ENCODE results near the gene DNM3. TPM values are rescaled to one million over a fixed set of nuclear protein-coding genes. Genes with fewer than 3 reads are reported as not detected.

The DNM3 gene
- total RNA-seq, 1 donor from 2014 or later, result 2.1 TPM

DNA sequence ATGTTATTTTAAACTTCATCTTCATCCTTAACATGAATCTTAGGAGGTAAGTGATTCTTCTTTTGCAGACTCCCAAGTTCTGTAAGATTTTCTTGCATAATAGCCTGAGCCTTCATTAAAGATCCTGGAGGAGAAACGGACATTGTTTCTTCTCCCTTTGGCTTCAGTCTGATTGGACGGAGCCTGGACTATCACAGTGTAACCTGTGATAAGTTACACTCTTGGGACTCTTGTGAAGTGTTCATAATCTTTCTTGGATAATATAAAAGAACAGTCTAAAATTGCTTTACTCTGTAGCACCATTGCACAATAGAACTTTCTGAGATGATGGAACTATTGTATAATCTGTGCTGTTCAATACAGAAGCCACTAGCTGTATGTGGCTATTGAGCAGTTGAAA, 244.8 kb downstream of the DNM3 start:
- H3K4me3 Mint-ChIP-seq, result no peak overlapping the region
- ATAC-seq (ENCODE audit: low read depth), result no peak
- peaks cover 3% of the 10 kb centered on the region for H3K27me3 Mint-ChIP-seq
- H3K9me3 Mint-ChIP-seq, result no peaks in the 10 kb centered on the region
- intact Hi-C loops (cut with micrococcal nuclease), result no loop called here
- peaks cover 8% of the 10 kb centered on the region for H3K4me1 Mint-ChIP-seq
- H3K36me3 Mint-ChIP-seq (ENCODE audit: low read depth), result no peaks in the 10 kb centered on the region
- DNase-seq, result no peak
- ChIA-PET CTCF (no interaction called here), POLR2A (interaction anchor here (0.9 kb wide), 1 partner anchor 313 kb away, joined by 3 read pairs; no protein-coding TSS in a partner anchor)
- TF ChIP-seq, protein P1, sequence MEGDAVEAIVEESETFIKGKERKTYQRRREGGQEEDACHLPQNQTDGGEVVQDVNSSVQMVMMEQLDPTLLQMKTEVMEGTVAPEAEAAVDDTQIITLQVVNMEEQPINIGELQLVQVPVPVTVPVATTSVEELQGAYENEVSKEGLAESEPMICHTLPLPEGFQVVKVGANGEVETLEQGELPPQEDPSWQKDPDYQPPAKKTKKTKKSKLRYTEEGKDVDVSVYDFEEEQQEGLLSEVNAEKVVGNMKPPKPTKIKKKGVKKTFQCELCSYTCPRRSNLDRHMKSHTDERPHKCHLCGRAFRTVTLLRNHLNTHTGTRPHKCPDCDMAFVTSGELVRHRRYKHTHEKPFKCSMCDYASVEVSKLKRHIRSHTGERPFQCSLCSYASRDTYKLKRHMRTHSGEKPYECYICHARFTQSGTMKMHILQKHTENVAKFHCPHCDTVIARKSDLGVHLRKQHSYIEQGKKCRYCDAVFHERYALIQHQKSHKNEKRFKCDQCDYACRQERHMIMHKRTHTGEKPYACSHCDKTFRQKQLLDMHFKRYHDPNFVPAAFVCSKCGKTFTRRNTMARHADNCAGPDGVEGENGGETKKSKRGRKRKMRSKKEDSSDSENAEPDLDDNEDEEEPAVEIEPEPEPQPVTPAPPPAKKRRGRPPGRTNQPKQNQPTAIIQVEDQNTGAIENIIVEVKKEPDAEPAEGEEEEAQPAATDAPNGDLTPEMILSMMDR (IDR thresholded peaks at IDR 0.05), result no peak
- no peak overlapping the region for H3K27ac Mint-ChIP-seq

DNA sequence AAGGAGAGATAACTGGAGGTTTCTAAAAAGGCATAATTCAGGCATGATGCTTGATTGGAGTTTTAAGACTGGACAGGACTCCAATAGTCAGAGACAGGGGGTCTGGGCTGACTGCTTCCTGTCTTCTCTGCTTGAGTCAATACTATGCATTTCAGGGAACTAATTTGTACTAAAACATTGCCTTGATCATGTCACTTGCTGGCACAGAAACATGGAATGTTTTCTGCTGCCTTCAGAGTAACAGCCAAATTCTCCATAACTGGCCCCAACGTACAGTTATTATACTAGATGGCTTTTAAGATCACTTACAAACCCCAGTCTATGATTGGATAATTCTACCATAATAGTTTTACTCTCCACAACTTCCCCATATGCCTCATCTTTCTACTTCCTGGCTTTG, 247.0 kb downstream of the DNM3 start:
- H3K36me3 Mint-ChIP-seq (ENCODE audit: low read depth), result no peaks in the 10 kb centered on the region
- H3K4me1 Mint-ChIP-seq, result peaks cover 8% of the 10 kb centered on the region
- intact Hi-C loops (cut with micrococcal nuclease), result no loop called here
- H3K27me3 Mint-ChIP-seq, result no peaks in the 10 kb centered on the region
- no peak overlapping the region for H3K27ac Mint-ChIP-seq
- no peaks in the 10 kb centered on the region for H3K9me3 Mint-ChIP-seq
- H3K4me3 Mint-ChIP-seq, result no peak overlapping the region
- ChIA-PET CTCF (no interaction called here), POLR2A (no interaction called here)
- ATAC-seq (ENCODE audit: low read depth) (no peak), DNase-seq (no peak)
- TF ChIP-seq, protein P1 (IDR thresholded peaks at IDR 0.05), result no peak

DNA sequence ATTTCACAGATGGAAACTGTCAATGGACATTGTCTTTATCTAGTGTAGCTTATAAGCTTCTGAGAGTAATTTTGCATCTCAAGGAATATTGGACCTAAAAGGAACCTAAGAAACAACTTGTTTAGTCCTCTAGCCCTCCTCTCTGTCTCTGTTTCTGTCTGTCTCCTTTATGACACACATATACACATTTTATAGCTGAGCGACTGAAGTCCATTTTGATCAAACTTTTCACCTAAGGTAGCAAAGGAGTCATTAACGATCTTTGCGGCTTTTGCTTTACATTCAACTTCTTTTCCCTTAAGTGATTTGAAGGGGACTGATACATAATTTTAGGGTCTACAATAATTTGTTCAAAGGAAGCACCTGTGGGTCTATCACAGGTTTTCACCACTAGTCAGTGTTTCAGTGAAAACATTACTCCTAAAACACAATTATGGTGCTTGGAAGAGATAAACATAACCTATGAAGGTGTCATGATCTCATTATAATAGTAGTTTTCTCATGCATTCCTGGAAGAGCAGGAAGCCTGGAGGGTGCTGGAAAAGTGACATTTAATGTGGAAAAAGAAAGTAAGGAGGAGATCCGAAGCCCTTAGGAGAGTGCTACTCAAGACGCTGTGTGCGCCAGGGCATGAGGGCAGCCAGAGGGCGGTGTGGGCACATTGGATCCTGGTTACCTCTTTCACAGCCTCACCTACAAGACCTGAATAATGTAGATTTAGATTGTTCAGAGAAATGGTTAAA, 248.6 kb downstream of the DNM3 start:
- Mint-ChIP-seq H3K27ac (peak overlapping the region; percentile 8), H3K4me3 (peak overlapping the region; percentile 36), H3K27me3 (no peaks in the 10 kb centered on the region), H3K36me3 (ENCODE audit: low read depth) (no peaks in the 10 kb centered on the region), H3K4me1 (peaks cover 8% of the 10 kb centered on the region), H3K9me3 (no peaks in the 10 kb centered on the region)
- CTCF ChIA-PET, result interaction anchor here (0.7 to 4.0 kb wide), 23 partner anchors 18 to 360 kb away, joined by 3 to 69 read pairs (median 4); partner anchors contain the start of genes C1orf105 and PIGC
- POLR2A ChIA-PET, result interaction anchor here (0.7 to 1.6 kb wide), 3 partner anchors 268 to 310 kb away, joined by 3 read pairs; no protein-coding TSS in a partner anchor
- peak; percentile 90 for ATAC-seq (ENCODE audit: low read depth)
- intact Hi-C loops (cut with micrococcal nuclease), result loop anchor here (1.0 to 2.0 kb wide), 6 partner anchors 45 to 354 kb away; partner anchors contain the start of gene PIGC
- TF ChIP-seq, protein P1 (IDR thresholded peaks at IDR 0.05), result no peak
- peak; percentile 41 for DNase-seq

DNA sequence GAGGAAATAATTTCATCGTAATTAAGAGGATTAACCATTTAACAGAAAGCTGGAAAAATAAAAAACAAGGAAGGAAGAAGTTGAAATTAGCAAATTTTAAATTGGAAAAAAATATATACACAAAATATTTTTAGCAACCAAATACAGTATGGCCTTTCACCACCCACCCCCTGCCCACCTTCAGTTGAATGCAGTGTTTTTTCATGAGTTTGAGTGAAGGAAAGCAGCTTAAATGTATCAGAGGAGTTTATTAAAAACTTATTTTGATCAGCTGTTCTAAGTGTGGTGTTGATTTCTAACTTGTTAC, 249.2 kb downstream of the DNM3 start:
- no peaks in the 10 kb centered on the region for H3K9me3 Mint-ChIP-seq
- intact Hi-C loops (cut with micrococcal nuclease), result loop anchor here (1.0 to 2.0 kb wide), 6 partner anchors 45 to 354 kb away; partner anchors contain the start of gene PIGC
- no peaks in the 10 kb centered on the region for H3K36me3 Mint-ChIP-seq (ENCODE audit: low read depth)
- no peaks in the 10 kb centered on the region for H3K27me3 Mint-ChIP-seq
- no peak for DNase-seq
- POLR2A ChIA-PET, result interaction anchor here (0.7 to 1.6 kb wide), 3 partner anchors 268 to 309 kb away, joined by 3 read pairs; no protein-coding TSS in a partner anchor
- H3K4me3 Mint-ChIP-seq, result no peak overlapping the region
- ATAC-seq (ENCODE audit: low read depth), result no peak
- peak overlapping the region; percentile 8 for H3K27ac Mint-ChIP-seq
- TF ChIP-seq, protein P1 (IDR thresholded peaks at IDR 0.05), result no peak
- CTCF ChIA-PET, result interaction anchor here (0.7 to 4.0 kb wide), 20 partner anchors 18 to 353 kb away, joined by 3 to 69 read pairs (median 4); partner anchors contain the start of genes C1orf105 and PIGC
- H3K4me1 Mint-ChIP-seq, result peaks cover 5% of the 10 kb centered on the region

DNA sequence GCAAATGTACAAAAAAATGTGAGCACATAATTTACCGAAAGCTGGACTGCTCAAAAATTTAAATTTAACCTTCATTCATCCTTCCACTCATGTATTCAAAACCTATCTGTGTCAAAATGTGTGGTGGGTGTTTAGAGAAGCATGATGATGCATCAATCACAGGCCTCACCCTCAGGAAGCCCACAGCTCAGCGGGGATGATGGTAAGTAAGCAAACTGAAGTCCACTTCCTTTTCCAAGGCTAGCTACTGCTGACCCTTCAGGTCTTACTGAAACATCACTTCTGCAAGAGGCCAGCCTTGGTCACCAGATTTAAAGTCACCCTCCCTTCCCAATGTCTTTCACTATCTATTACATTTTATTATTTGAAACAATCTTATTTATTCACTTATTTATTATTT, 254.5 kb downstream of the DNM3 start:
- Mint-ChIP-seq H3K9me3 (no peaks in the 10 kb centered on the region), H3K27me3 (no peaks in the 10 kb centered on the region), H3K4me3 (no peak overlapping the region), H3K4me1 (peaks cover 4% of the 10 kb centered on the region), H3K27ac (no peak overlapping the region), H3K36me3 (ENCODE audit: low read depth) (no peaks in the 10 kb centered on the region)
- intact Hi-C loops (cut with micrococcal nuclease), result no loop called here
- ChIA-PET POLR2A (no interaction called here), CTCF (interaction anchor here (1.3 kb wide), 1 partner anchor 304 kb away, joined by 5 read pairs; no protein-coding TSS in a partner anchor)
- TF ChIP-seq, protein P1 (IDR thresholded peaks at IDR 0.05), result no peak
- DNase-seq (no peak), ATAC-seq (ENCODE audit: low read depth) (no peak)
